Vagina (tissue), 2 donors: ENCODE results near the gene SMYD5. TPM values are rescaled to one million over a fixed set of nuclear protein-coding genes. Genes with fewer than 3 reads are reported as not detected.

ENCODE experiments used
- DNase-seq, 2 donors: peaks; one replicate each; pipeline ENCODE4 v3.0.0-alpha.2; 2017; ENCODE audit errors: extremely low spot score in 2 of 2
- H3K27ac ChIP-seq: fragments of 200-600 bp; sonication (generic); one replicate; pipeline ENCODE4 v1.5.1; 2019
- H3K27me3 ChIP-seq: fragments of 200-600 bp; sonication (generic); one replicate; pipeline ENCODE4 v1.5.1; 2019
- H3K36me3 ChIP-seq, 2 donors: fragments of 200-600 bp; sonication (generic); one replicate each; pipeline ENCODE4 v1.5.1; 2017 to 2019
- H3K4me1 ChIP-seq: fragments of 200-600 bp; sonication (generic); one replicate; pipeline ENCODE4 v1.5.1; 2019
- H3K4me3 ChIP-seq, 2 donors: fragments of 200-600 bp; sonication (generic); 1 replicate in 1 of 2; 2 replicates in 1 of 2; pipeline ENCODE4 v1.5.1; 2016 to 2019
- H3K9me3 ChIP-seq: fragments of 200-600 bp; sonication (generic); one replicate; pipeline ENCODE4 v1.5.1; 2019
- POLR2A ChIP-seq, 2 donors: fragments of 450-650 bp; IDR thresholded peaks; one replicate each; pipeline ENCODE4 v1.6.1; 2017; ENCODE audit warnings: antibody characterized with exemption in 2 of 2, mild to moderate bottlenecking in 2 of 2, moderate library complexity in 2 of 2
- POLR2AphosphoS5 ChIP-seq, 2 donors: sonication (generic); formaldehyde crosslinking; IDR thresholded peaks; one replicate each; pipeline ENCODE4 v1.9.0; 2017; ENCODE audit warnings: antibody characterized with exemption in 2 of 2, mild to moderate bottlenecking in 2 of 2, low read depth in 1 of 2; ENCODE audit not compliant: insufficient read depth in 1 of 2
- intact Hi-C: fragments of 100-400 bp; cut with DNase I; formaldehyde crosslinking; loops from one replicate; pipeline ENCODE4 v1.15.1; 2023
- total RNA-seq: library from RNA; depleted of rRNA; stranded (reverse); fragments of >200 nt; gene quantifications from one replicate; pipeline ENCODE4 v1.2.3, GENCODE V29; 2016
- TF ChIP-seq, protein P1 (sequence below), 3 experiments: fragments of 450-650 bp in 2 of 3; fragments of 200-600 bp in 1 of 3; sonication (generic) in 1 of 3; IDR thresholded peaks; one replicate each; pipeline ENCODE4 v1.5.1; 2017 to 2019; ENCODE audit warnings: antibody characterized with exemption in 3 of 3, mild to moderate bottlenecking in 2 of 3, moderate library complexity in 2 of 3

Gene SMYD5
- total RNA-seq, 1 donor from 2014 or later = 16.0 TPM

DNA sequence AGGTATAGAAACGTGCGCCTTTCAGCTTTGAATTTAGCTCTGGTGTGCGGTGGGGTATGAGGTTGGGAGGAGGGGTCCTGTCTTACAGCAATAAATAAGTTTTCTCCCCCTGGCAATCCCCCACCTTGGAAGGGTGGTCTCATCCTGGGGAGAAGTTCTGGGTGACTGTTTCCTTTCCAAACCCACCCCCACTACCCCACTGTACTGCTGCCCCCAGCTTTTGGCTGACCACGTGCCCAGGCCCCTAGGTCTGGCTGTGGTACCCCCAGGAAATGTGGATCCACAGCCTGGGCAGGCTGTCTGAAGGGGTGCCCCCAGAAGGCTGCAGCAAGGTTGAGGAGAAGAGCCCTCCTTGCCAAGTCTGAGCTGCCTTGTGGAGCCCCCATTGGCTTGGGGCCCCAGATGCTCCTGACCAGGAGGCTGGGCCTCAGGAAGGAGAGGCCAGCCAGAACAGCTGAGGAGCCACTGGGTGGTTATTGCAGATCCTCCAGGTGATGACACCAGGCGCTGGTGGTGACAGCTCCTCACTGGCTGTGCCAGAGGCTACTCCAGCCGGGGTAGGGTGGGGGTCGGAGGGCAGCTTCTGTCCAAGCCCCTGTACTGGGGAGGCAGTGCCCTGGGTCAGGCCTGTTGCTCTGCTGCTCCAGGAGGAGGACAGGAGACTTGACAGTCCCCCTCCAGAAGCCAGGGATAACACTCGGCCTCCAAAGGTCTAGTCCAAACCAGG lies 44.3 kb downstream of the SMYD5 start:
- Histone ChIP-seq H3K9me3 (no peaks in the 10 kb centered on the region), H3K4me3 (no peak overlapping the region), H3K36me3 (peaks cover 0 to 7% of the 10 kb centered on the region in 2 donors), H3K27me3 (no peaks in the 10 kb centered on the region), H3K27ac (no peak overlapping the region), H3K4me1 (no peaks in the 10 kb centered on the region)
- intact Hi-C loops = no loop called here
- TF ChIP-seq, protein P1, sequence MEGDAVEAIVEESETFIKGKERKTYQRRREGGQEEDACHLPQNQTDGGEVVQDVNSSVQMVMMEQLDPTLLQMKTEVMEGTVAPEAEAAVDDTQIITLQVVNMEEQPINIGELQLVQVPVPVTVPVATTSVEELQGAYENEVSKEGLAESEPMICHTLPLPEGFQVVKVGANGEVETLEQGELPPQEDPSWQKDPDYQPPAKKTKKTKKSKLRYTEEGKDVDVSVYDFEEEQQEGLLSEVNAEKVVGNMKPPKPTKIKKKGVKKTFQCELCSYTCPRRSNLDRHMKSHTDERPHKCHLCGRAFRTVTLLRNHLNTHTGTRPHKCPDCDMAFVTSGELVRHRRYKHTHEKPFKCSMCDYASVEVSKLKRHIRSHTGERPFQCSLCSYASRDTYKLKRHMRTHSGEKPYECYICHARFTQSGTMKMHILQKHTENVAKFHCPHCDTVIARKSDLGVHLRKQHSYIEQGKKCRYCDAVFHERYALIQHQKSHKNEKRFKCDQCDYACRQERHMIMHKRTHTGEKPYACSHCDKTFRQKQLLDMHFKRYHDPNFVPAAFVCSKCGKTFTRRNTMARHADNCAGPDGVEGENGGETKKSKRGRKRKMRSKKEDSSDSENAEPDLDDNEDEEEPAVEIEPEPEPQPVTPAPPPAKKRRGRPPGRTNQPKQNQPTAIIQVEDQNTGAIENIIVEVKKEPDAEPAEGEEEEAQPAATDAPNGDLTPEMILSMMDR (IDR thresholded peaks at IDR 0.05) = no peak
- no peak for TF ChIP-seq POLR2AphosphoS5 (IDR thresholded peaks at IDR 0.05; ENCODE audit: insufficient read depth in 1 of 2, low read depth in 1 of 2)
- TF ChIP-seq POLR2A (IDR thresholded peaks at IDR 0.05) = no peak
- DNase-seq = no peak

DNA sequence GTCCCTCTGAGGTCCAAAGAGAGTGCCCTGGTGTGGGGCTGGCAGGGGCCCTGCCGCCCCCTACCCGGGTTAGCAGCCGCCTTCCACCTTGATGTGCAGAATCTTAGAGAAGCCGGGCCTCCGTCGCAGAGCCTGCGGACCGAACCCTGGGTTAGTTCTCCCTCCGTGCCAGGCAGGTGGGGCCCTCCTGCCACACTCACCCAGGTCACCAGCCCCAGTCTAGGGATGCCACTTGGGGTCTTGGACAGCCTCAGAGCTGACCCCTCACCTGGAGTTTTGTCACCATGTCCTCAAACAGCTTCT lies 44.8 kb downstream of the SMYD5 start:
- Histone ChIP-seq H3K36me3 (peaks cover 0 to 2% of the 10 kb centered on the region in 2 donors), H3K4me3 (no peak overlapping the region), H3K9me3 (no peaks in the 10 kb centered on the region), H3K27me3 (no peaks in the 10 kb centered on the region), H3K4me1 (no peaks in the 10 kb centered on the region), H3K27ac (no peak overlapping the region)
- TF ChIP-seq POLR2AphosphoS5 (IDR thresholded peaks at IDR 0.05; ENCODE audit: insufficient read depth in 1 of 2, low read depth in 1 of 2) (no peak), POLR2A (IDR thresholded peaks at IDR 0.05) (no peak)
- TF ChIP-seq, protein P1 (IDR thresholded peaks at IDR 0.05) = no peak
- intact Hi-C loops = no loop called here
- no peak for DNase-seq

DNA sequence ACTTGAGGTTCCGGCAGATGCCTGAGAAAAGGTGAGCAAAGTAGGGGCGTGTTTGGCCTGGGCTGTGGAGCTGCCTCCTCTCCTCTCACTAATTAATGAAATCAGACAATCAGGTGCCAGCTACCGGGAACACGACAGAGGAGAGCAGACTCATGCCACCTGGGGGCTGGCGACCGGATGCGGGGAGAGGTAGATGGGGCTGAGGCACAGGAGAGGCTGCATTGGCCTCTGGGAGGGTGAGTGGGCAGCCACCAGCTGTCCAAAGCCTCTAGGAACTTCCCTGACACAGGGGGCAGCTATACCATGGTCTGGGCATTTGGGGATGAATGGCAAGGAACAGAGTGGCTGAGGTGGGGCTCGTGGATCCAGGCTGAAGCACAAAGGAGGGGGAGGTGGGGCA lies 45.2 kb downstream of the SMYD5 start:
- intact Hi-C loops = no loop called here
- no peaks in the 10 kb centered on the region for H3K27me3 ChIP-seq
- no peaks in the 10 kb centered on the region for H3K36me3 ChIP-seq
- H3K27ac ChIP-seq = no peak overlapping the region
- H3K9me3 ChIP-seq = no peaks in the 10 kb centered on the region
- TF ChIP-seq, protein P1 (IDR thresholded peaks at IDR 0.05) = no peak
- no peak for TF ChIP-seq POLR2A (IDR thresholded peaks at IDR 0.05)
- no peak for TF ChIP-seq POLR2AphosphoS5 (IDR thresholded peaks at IDR 0.05; ENCODE audit: insufficient read depth in 1 of 2, low read depth in 1 of 2)
- H3K4me3 ChIP-seq = no peak overlapping the region
- no peak for DNase-seq
- no peaks in the 10 kb centered on the region for H3K4me1 ChIP-seq

DNA sequence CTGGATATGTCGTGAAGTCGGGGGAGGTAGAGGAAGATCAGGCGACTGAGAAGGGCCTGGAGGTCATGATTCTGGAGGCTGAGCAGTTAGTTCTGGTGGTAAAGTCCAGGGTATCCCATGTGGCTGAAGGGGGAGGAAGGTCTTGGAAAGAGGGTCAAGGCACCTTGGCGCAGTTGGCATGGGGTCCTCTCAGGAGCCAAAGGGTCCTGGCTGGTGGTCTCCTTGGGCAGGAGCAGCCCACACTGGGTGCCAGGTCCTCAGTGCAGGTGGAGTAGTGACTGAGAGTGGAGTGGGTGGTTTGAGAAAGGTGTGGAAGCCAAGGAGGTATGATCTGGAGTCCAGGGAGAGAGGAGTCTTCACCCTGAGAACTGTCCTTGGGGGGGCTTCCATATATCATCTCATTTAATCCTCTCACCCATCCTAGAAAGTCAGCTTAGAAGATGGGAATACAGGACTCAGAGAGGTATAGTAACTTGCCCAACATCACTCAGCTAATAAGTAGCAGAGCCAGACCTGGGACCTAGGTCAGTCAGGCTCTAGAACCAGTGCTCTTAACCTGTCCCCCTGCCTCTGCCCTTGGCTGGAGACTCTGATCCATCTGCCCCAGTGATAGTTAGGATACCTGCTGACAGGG lies 45.8 kb downstream of the SMYD5 start:
- Histone ChIP-seq H3K27ac (no peak overlapping the region), H3K4me1 (no peaks in the 10 kb centered on the region), H3K9me3 (no peaks in the 10 kb centered on the region), H3K27me3 (no peaks in the 10 kb centered on the region), H3K36me3 (no peaks in the 10 kb centered on the region), H3K4me3 (no peak overlapping the region)
- TF ChIP-seq POLR2AphosphoS5 (IDR thresholded peaks at IDR 0.05; ENCODE audit: insufficient read depth in 1 of 2, low read depth in 1 of 2) = no peak
- TF ChIP-seq, protein P1 (IDR thresholded peaks at IDR 0.05) = no peak
- TF ChIP-seq POLR2A (IDR thresholded peaks at IDR 0.05) = no peak
- intact Hi-C loops = no loop called here
- no peak for DNase-seq

DNA sequence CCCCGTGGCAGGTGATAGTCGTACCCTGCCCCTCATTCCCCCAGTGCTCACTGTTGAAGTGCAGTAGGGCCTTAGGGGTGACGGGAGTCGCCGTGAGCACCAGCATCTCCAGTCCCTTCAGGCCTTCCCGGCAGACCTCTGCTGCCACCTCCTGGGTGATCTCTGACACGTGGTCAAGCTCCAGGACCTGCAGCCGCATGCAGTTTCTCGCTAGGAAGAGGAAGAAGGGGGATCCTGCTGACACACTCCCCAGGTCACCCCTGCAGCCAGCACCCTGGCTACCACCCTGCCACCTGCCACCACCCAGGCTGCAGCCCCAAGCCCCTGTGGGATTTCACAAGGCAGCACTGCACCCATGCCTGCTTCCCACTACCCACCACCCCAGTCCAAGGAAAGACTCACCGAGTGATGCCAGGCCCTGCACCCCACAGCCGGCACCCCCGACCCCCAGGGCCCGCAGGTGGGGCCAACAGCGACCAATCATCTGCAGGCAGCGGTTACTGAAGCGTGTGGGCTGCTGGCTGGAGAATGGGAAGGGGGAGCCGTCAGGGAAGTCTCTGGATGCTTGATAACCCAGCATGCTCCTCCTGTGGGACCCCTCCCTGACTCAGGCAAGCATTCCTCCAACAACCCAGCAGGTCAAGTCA lies 46.4 kb downstream of the SMYD5 start:
- no peaks in the 10 kb centered on the region for H3K4me1 ChIP-seq
- no peak overlapping the region for H3K4me3 ChIP-seq
- H3K36me3 ChIP-seq = no peaks in the 10 kb centered on the region
- no peak for DNase-seq
- no peaks in the 10 kb centered on the region for H3K27me3 ChIP-seq
- intact Hi-C loops = no loop called here
- TF ChIP-seq, protein P1 (IDR thresholded peaks at IDR 0.05) = no peak
- TF ChIP-seq POLR2A (IDR thresholded peaks at IDR 0.05) (no peak), POLR2AphosphoS5 (IDR thresholded peaks at IDR 0.05; ENCODE audit: insufficient read depth in 1 of 2, low read depth in 1 of 2) (no peak)
- H3K9me3 ChIP-seq = no peaks in the 10 kb centered on the region
- no peak overlapping the region for H3K27ac ChIP-seq
